Spleen (tissue), 7 donors: ENCODE results near the gene LARP4.

Experiments
- CTCF ChIP-seq, 11 experiments: fragments of 200-600 bp in 7 of 11; fragments of 450-650 bp in 4 of 11; sonication (generic) in 4 of 11; IDR thresholded peaks in 8 of 11; conservative IDR thresholded peaks in 3 of 11; 1 replicate in 7 of 11; 2 replicates in 4 of 11; pipeline versions ENCODE4 v1.4.0 to v1.8.0; 2016 to 2021; ENCODE audit warnings: antibody characterized with exemption in 11 of 11, inconsistent platforms in 4 of 11, mild to moderate bottlenecking in 1 of 11
- POLR2A ChIP-seq, 3 donors: fragments of 450-650 bp; IDR thresholded peaks; one replicate each; pipeline ENCODE4 v1.5.1; 2017; ENCODE audit warnings: antibody characterized with exemption in 3 of 3, mild to moderate bottlenecking in 1 of 3
- donor health status: DM: no; HTN: no; CAD: no; lungs with moderate emphysema.
- donor health status: DM: no; HTN: no; CAD: no.
- donor health status: DM: no; HTN: no; CAD: no.

- TF ChIP-seq CTCF (IDR thresholded peaks at IDR 0.05 in 8 of 11, conservative IDR thresholded peaks at IDR 0.05 in 3 of 11) = no peak
- TF ChIP-seq POLR2A (IDR thresholded peaks at IDR 0.05) = no peak
Measured at GRCh38 chr12:50440288-50440687, 39.6 kb downstream of the LARP4 start.
